Measurements from ENCODE around the gene GDF7.
"Not testable (repeated sequence)": the region's sequence is repeated elsewhere in the genome, so short reads cannot be mapped to it uniquely, and the experiment has no call there.

Gene GDF7

GRCh38 chr2:20704886-20705285 lies 37.9 kb downstream of the GDF7 start:
- no peak for DNase-seq (ENCODE audit: low spot score)

GRCh38 chr2:20706217-20706616 lies 39.3 kb downstream of the GDF7 start:
- no peak for DNase-seq (ENCODE audit: low spot score)

GRCh38 chr2:20706786-20707185 lies 39.8 kb downstream of the GDF7 start:
- DNase-seq (ENCODE audit: low spot score) = no peak

- DNase-seq (ENCODE audit: low spot score) = no peak
Measured at GRCh38 chr2:20707601-20708000, 40.7 kb downstream of the GDF7 start.

- not testable (repeated sequence) for DNase-seq (ENCODE audit: low spot score)
Measured at GRCh38 chr2:20711641-20712040, 44.7 kb downstream of the GDF7 start.

- not testable (repeated sequence) for DNase-seq (ENCODE audit: low spot score)
Measured at GRCh38 chr2:20713585-20713984, 46.6 kb downstream of the GDF7 start.

GRCh38 chr2:20714412-20714811 lies 47.5 kb downstream of the GDF7 start:
- not testable (repeated sequence) for DNase-seq (ENCODE audit: low spot score)

GRCh38 chr2:20716164-20716563 lies 49.2 kb downstream of the GDF7 start:
- not testable (repeated sequence) for DNase-seq (ENCODE audit: low spot score)

GRCh38 chr2:20717641-20718040 lies 50.7 kb downstream of the GDF7 start:
- DNase-seq (ENCODE audit: low spot score) = no peak

- DNase-seq (ENCODE audit: low spot score) = no peak
Measured at GRCh38 chr2:20722592-20723240, 55.8 kb downstream of the GDF7 start.

- no peak for DNase-seq (ENCODE audit: low spot score)
Measured at GRCh38 chr2:20723543-20723942, 56.6 kb downstream of the GDF7 start.

GRCh38 chr2:20724500-20725053 lies 57.6 kb downstream of the GDF7 start:
- DNase-seq (ENCODE audit: low spot score) = no peak

- no peak for DNase-seq (ENCODE audit: low spot score)
Measured at GRCh38 chr2:20725782-20726181, 58.8 kb downstream of the GDF7 start.

GRCh38 chr2:20726913-20727312 lies 60.0 kb downstream of the GDF7 start:
- no peak for DNase-seq (ENCODE audit: low spot score)

- no peak for DNase-seq (ENCODE audit: low spot score)
Measured at GRCh38 chr2:20728114-20728758, 61.3 kb downstream of the GDF7 start.
